Measurements from ENCODE around the gene SLC2A3. TPM values are rescaled to one million over a fixed set of nuclear protein-coding genes. Genes with fewer than 3 reads are reported as not detected.
A peak's percentile ranks its signal among the peaks of the same experiment; 100 is the strongest.
"Not testable (repeated sequence)": the region's sequence is repeated elsewhere in the genome, so short reads cannot be mapped to it uniquely, and the experiment has no call there.

Gene SLC2A3
- total RNA-seq = 10 to 100 TPM in 1 of 2 donors, 1 to 10 TPM in 1; 4.1 to 21.2 TPM

- Histone ChIP-seq H3K27me3 (replicated peaks; ENCODE audit: insufficient read depth) (no peaks in the 10 kb centered on the region), H3K4me3 (peak within 1 kb of the TSS; percentile 6 to 23), H3K4me1 (replicated peaks) (no peaks in the 10 kb centered on the region), H3K27ac (peak within 1 kb of the TSS; percentile 4 to 29), H3K9me3 (no peaks in the 10 kb centered on the region), H3K36me3 (no peaks in the 10 kb centered on the region)
- no peak for DNase-seq (ENCODE audit: low spot score)
- peak; percentile 26 for TF ChIP-seq POLR2A (IDR thresholded peaks at IDR 0.05)
- TF ChIP-seq CTCF (IDR thresholded peaks at IDR 0.05) = no peak
- peak; percentile 61 for TF ChIP-seq POLR2AphosphoS5 (IDR thresholded peaks at IDR 0.05)
- WGBS = 21% methylated on average over 15 of the region's 15 CpGs
- intact Hi-C loops (cut with DNase I) = loop anchor here (2.0 kb wide), 1 partner anchor 25 kb away; no protein-coding TSS in a partner anchor
These were observed at the start of gene SLC2A3 for GRCh38 chr12:7935590-7936581. TSS of gene SLC2A3 (minus strand) at chr12:7936187. CDS start at chr12:7936034, 153 bp downstream.

GRCh38 chr12:7984900-7985299, 48.9 kb upstream of the SLC2A3 start:
- Histone ChIP-seq H3K4me3 (no peak overlapping the region), H3K9me3 (no peaks in the 10 kb centered on the region), H3K27me3 (replicated peaks; ENCODE audit: insufficient read depth) (no peaks in the 10 kb centered on the region), H3K27ac (no peak overlapping the region), H3K36me3 (no peaks in the 10 kb centered on the region), H3K4me1 (replicated peaks) (no peaks in the 10 kb centered on the region)
- WGBS = 89% methylated on average over 5 of the region's 5 CpGs
- intact Hi-C loops (cut with DNase I) = no loop called here
- TF ChIP-seq CTCF (IDR thresholded peaks at IDR 0.05) = no peak
- TF ChIP-seq POLR2AphosphoS5 (IDR thresholded peaks at IDR 0.05) = no peak
- TF ChIP-seq POLR2A (IDR thresholded peaks at IDR 0.05) = no peak
- no peak for DNase-seq (ENCODE audit: low spot score)

GRCh38 chr12:7983460-7983859, 47.5 kb upstream of the SLC2A3 start:
- H3K27ac ChIP-seq; H3K9me3 ChIP-seq; intact Hi-C loops (cut with DNase I); H3K36me3 ChIP-seq; DNase-seq (ENCODE audit: low spot score); H3K4me3 ChIP-seq; H3K27me3 ChIP-seq (replicated peaks; ENCODE audit: insufficient read depth); H3K4me1 ChIP-seq (replicated peaks): not testable (repeated sequence)
- WGBS = 97% methylated on average over 1 of the region's 1 CpG

- not testable (repeated sequence) for DNase-seq (ENCODE audit: low spot score); H3K4me1 ChIP-seq (replicated peaks)
- WGBS = 85% methylated on average over 11 of the region's 11 CpGs
These were observed 47.0 kb upstream of the SLC2A3 start for GRCh38 chr12:7983019-7983418.

GRCh38 chr12:7982332-7982735, 46.3 kb upstream of the SLC2A3 start:
- not testable (repeated sequence) for H3K9me3 ChIP-seq

More at GRCh38 chr12:7983019-7983418, 47.0 kb upstream of the SLC2A3 start:
- H3K27me3 ChIP-seq (replicated peaks; ENCODE audit: insufficient read depth); intact Hi-C loops (cut with DNase I); H3K36me3 ChIP-seq; H3K27ac ChIP-seq; H3K9me3 ChIP-seq; H3K4me3 ChIP-seq: not testable (repeated sequence)

GRCh38 chr12:7981446-7981845, 45.5 kb upstream of the SLC2A3 start:
- no peaks in the 10 kb centered on the region for H3K36me3 ChIP-seq
- H3K9me3 ChIP-seq = no peaks in the 10 kb centered on the region
- H3K4me3 ChIP-seq = no peak overlapping the region
- no peak overlapping the region for H3K27ac ChIP-seq
- H3K27me3 ChIP-seq (replicated peaks; ENCODE audit: insufficient read depth) = no peaks in the 10 kb centered on the region
- intact Hi-C loops (cut with DNase I) = no loop called here
- DNase-seq (ENCODE audit: low spot score) = no peak
- WGBS = 89% methylated on average over 4 of the region's 4 CpGs
- no peak for TF ChIP-seq POLR2AphosphoS5 (IDR thresholded peaks at IDR 0.05)
- no peak for TF ChIP-seq CTCF (IDR thresholded peaks at IDR 0.05)
- TF ChIP-seq POLR2A (IDR thresholded peaks at IDR 0.05) = no peak
- H3K4me1 ChIP-seq (replicated peaks) = no peaks in the 10 kb centered on the region

More at GRCh38 chr12:7982332-7982735, 46.3 kb upstream of the SLC2A3 start:
- 23% methylated on average over 2 of the region's 2 CpGs for WGBS
- H3K36me3 ChIP-seq; DNase-seq (ENCODE audit: low spot score); intact Hi-C loops (cut with DNase I); H3K27ac ChIP-seq; H3K4me3 ChIP-seq; H3K4me1 ChIP-seq (replicated peaks); H3K27me3 ChIP-seq (replicated peaks; ENCODE audit: insufficient read depth): not testable (repeated sequence)

- H3K4me1 ChIP-seq (replicated peaks); H3K4me3 ChIP-seq; H3K36me3 ChIP-seq; H3K27me3 ChIP-seq (replicated peaks; ENCODE audit: insufficient read depth); intact Hi-C loops (cut with DNase I); H3K27ac ChIP-seq; H3K9me3 ChIP-seq; DNase-seq (ENCODE audit: low spot score): not testable (repeated sequence)
- WGBS = 70% methylated on average over 13 of the region's 13 CpGs
These were observed 41.6 kb upstream of the SLC2A3 start for GRCh38 chr12:7977351-7978124.
